Right lobe of liver (tissue), 6 donors: Measurements from ENCODE around the gene SPOCK1. TPM values are rescaled to one million over a fixed set of nuclear protein-coding genes. Genes with fewer than 3 reads are reported as not detected.

ENCODE experiments used
- ATAC-seq, 4 donors: fragments of 200-7000 bp; cut with Tn5 transposase; one replicate each; pipeline ENCODE4 v1.9.1; 2020; ENCODE audit warnings: mild to moderate bottlenecking in 4 of 4, moderate library complexity in 4 of 4
- DNase-seq, 3 donors: peaks; one replicate each; pipeline ENCODE4 v3.0.0-alpha.2; 2020
- H3K27ac ChIP-seq, 3 donors: fragments of 200-600 bp; one replicate each; pipeline ENCODE4 v1.8.0; 2022
- H3K27me3 ChIP-seq, 2 donors: fragments of 200-600 bp; one replicate each; pipeline ENCODE4 v1.8.0; 2022
- H3K36me3 ChIP-seq, 4 donors: fragments of 200-600 bp; sonication (generic) in 1 of 4; one replicate each; pipeline versions ENCODE4 v1.5.1 to v1.8.0; 2017 to 2022; ENCODE audit warnings: control low read depth in 1 of 4
- H3K4me1 ChIP-seq, 4 donors: fragments of 200-600 bp; sonication (generic) in 1 of 4; one replicate each; pipeline versions ENCODE4 v1.5.1 to v1.8.0; 2017 to 2022; ENCODE audit warnings: control low read depth in 1 of 4
- H3K4me3 ChIP-seq, 3 donors: fragments of 200-600 bp; one replicate each; pipeline ENCODE4 v1.8.0; 2022
- H3K9me3 ChIP-seq, 4 donors: fragments of 200-600 bp; sonication (generic) in 1 of 4; one replicate each; pipeline versions ENCODE4 v1.5.1 to v1.8.0; 2017 to 2022; ENCODE audit warnings: control low read depth in 1 of 4
- POLR2A ChIP-seq: fragments of 450-650 bp; IDR thresholded peaks from one replicate; pipeline ENCODE4 v1.6.1; 2017; ENCODE audit warnings: antibody characterized with exemption, mild to moderate bottlenecking
- WGBS: methylation state at CpG from one replicate; pipeline ENCODE4 v1.1.6; 2018; ENCODE audit warnings: low coverage, low lambda C conversion rate; ENCODE audit not compliant: insufficient coverage; ENCODE audit errors: missing lambda C conversion rate; 5-methylcytosine and 5-hydroxymethylcytosine counted together
- intact Hi-C, 2 donors: fragments of 100-400 bp; cut with DNase I; formaldehyde crosslinking; loops; one replicate each; pipeline versions ENCODE4 v1.11.2 to v1.14.1; 2022
- total RNA-seq, 6 experiments: library from RNA; depleted of rRNA in 2 of 6; stranded (reverse); fragments of >200 nt in 2 of 6; fragmentation: NEBNext Ultra II Directional in 3 of 6; extraction: Animal tissue kit (Norgen Biotek cat#: 25700) in 3 of 6; gene quantifications; one replicate each; pipeline versions ENCODE4 v1.1.0 to v1.2.4, GENCODE V29; 2016 to 2023
- TF ChIP-seq, protein P1 (sequence below), 4 donors: fragments of 200-600 bp in 3 of 4; fragments of 450-650 bp in 1 of 4; IDR thresholded peaks; one replicate each; pipeline versions ENCODE4 v1.5.1 to v1.8.0; 2016 to 2022; ENCODE audit warnings: antibody characterized with exemption in 4 of 4, mild to moderate bottlenecking in 2 of 4
- donor health status: DM: no; HTN: yes; CAD: no.
- donor health status: DM: no; HTN: no; CAD: no.
- donor health status: DM: no; HTN: no; CAD: no.
- donor health status: DM: no; HTN: yes; CAD: no.
- donor health status: DM: no; HTN: yes; CAD: no.

Gene SPOCK1
- total RNA-seq, 6 experiments from 2014 or later: 0.06 to 0.86 (median 0.15) TPM; not detected in 1

DNA sequence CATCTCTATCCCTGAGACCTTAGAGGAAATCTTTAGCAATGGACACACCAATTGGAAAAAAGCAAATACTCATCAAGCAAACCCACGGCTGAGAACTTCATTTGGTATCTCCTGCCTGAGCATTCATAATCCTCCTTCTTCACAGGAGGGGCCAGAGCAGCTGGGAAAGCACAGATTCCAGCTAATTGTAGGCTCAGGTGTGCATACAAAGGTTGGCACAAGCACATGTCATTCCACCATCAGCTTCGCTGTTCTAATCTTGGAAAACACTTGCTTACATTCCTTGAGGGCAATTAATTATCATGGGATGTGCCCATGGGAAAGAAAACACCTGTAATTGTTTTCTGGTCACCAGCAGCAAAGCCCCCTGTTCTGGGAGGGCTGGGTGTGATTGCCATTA lies 376.6 kb downstream of the SPOCK1 start:
- no peak overlapping the region for H3K4me3 ChIP-seq
- DNase-seq (no peak), ATAC-seq (no peak)
- no peaks in the 10 kb centered on the region for H3K9me3 ChIP-seq
- H3K27me3 ChIP-seq: no peaks in the 10 kb centered on the region
- TF ChIP-seq POLR2A: no peak
- TF ChIP-seq, protein P1, sequence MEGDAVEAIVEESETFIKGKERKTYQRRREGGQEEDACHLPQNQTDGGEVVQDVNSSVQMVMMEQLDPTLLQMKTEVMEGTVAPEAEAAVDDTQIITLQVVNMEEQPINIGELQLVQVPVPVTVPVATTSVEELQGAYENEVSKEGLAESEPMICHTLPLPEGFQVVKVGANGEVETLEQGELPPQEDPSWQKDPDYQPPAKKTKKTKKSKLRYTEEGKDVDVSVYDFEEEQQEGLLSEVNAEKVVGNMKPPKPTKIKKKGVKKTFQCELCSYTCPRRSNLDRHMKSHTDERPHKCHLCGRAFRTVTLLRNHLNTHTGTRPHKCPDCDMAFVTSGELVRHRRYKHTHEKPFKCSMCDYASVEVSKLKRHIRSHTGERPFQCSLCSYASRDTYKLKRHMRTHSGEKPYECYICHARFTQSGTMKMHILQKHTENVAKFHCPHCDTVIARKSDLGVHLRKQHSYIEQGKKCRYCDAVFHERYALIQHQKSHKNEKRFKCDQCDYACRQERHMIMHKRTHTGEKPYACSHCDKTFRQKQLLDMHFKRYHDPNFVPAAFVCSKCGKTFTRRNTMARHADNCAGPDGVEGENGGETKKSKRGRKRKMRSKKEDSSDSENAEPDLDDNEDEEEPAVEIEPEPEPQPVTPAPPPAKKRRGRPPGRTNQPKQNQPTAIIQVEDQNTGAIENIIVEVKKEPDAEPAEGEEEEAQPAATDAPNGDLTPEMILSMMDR (IDR thresholded peaks at IDR 0.05): no peak
- no peaks in the 10 kb centered on the region for H3K4me1 ChIP-seq
- WGBS: 77% methylated on average over 2 of the region's 2 CpGs
- H3K27ac ChIP-seq: no peak overlapping the region
- H3K36me3 ChIP-seq: no peaks in the 10 kb centered on the region
- intact Hi-C loops: no loop called here

- H3K27ac ChIP-seq: no peak overlapping the region
- ATAC-seq: no peak
- 28% methylated on average over 3 of the region's 3 CpGs for WGBS
- no peaks in the 10 kb centered on the region for H3K4me1 ChIP-seq
- H3K36me3 ChIP-seq: no peaks in the 10 kb centered on the region
- intact Hi-C loops: no loop called here
- no peaks in the 10 kb centered on the region for H3K27me3 ChIP-seq
- H3K9me3 ChIP-seq: no peaks in the 10 kb centered on the region
- no peak for DNase-seq
- H3K4me3 ChIP-seq: no peak overlapping the region
- TF ChIP-seq POLR2A: no peak
- TF ChIP-seq, protein P1 (IDR thresholded peaks at IDR 0.05): no peak
These were observed 377.1 kb downstream of the SPOCK1 start for GRCh38 chr5:137122075-137122474.

GRCh38 chr5:137119321-137119720 lies 379.8 kb downstream of the SPOCK1 start:
- ATAC-seq (no peak), DNase-seq (no peak)
- Histone ChIP-seq H3K4me3 (no peak overlapping the region), H3K4me1 (no peaks in the 10 kb centered on the region), H3K36me3 (no peaks in the 10 kb centered on the region), H3K27me3 (no peaks in the 10 kb centered on the region), H3K9me3 (no peaks in the 10 kb centered on the region), H3K27ac (no peak overlapping the region)
- intact Hi-C loops: no loop called here
- no peak for TF ChIP-seq POLR2A
- TF ChIP-seq, protein P1 (IDR thresholded peaks at IDR 0.05): no peak
- 36% methylated on average over 3 of the region's 6 CpGs for WGBS

DNA sequence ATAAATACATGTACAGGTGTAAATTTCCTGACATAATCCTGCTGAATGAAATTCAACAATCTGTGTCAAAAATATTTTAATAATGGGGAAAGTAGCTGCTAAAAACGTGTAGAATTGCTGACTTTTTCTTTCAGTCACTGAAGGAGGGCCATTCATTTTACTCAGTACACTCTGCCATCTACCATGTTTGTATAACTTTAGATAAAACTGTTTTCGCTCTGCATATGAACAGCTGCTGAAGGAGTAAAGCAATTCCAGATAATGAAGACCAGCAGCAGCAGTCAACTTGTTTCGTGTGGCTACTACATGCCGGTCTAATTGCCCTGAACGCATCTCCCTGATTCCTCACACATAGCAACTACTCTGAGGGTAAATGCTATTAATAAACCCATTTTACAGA lies 380.5 kb downstream of the SPOCK1 start:
- H3K36me3 ChIP-seq: no peaks in the 10 kb centered on the region
- H3K27me3 ChIP-seq: no peaks in the 10 kb centered on the region
- H3K4me1 ChIP-seq: no peaks in the 10 kb centered on the region
- H3K9me3 ChIP-seq: no peaks in the 10 kb centered on the region
- DNase-seq (no peak), ATAC-seq (no peak)
- 63% methylated on average over 5 of the region's 5 CpGs for WGBS
- H3K4me3 ChIP-seq: no peak overlapping the region
- H3K27ac ChIP-seq: no peak overlapping the region
- no peak for TF ChIP-seq POLR2A
- TF ChIP-seq, protein P1 (IDR thresholded peaks at IDR 0.05): no peak
- intact Hi-C loops: no loop called here

- intact Hi-C loops: no loop called here
- Histone ChIP-seq H3K27ac (no peak overlapping the region), H3K36me3 (no peaks in the 10 kb centered on the region), H3K9me3 (no peaks in the 10 kb centered on the region), H3K27me3 (no peaks in the 10 kb centered on the region), H3K4me1 (no peaks in the 10 kb centered on the region), H3K4me3 (no peak overlapping the region)
- DNase-seq (no peak), ATAC-seq (no peak)
- 47% methylated on average over 6 of the region's 6 CpGs for WGBS
- no peak for TF ChIP-seq POLR2A
- TF ChIP-seq, protein P1 (IDR thresholded peaks at IDR 0.05): no peak
These were observed 384.0 kb downstream of the SPOCK1 start for GRCh38 chr5:137115152-137115551.
